ENCODE data around the gene PRSS33.

DNA sequence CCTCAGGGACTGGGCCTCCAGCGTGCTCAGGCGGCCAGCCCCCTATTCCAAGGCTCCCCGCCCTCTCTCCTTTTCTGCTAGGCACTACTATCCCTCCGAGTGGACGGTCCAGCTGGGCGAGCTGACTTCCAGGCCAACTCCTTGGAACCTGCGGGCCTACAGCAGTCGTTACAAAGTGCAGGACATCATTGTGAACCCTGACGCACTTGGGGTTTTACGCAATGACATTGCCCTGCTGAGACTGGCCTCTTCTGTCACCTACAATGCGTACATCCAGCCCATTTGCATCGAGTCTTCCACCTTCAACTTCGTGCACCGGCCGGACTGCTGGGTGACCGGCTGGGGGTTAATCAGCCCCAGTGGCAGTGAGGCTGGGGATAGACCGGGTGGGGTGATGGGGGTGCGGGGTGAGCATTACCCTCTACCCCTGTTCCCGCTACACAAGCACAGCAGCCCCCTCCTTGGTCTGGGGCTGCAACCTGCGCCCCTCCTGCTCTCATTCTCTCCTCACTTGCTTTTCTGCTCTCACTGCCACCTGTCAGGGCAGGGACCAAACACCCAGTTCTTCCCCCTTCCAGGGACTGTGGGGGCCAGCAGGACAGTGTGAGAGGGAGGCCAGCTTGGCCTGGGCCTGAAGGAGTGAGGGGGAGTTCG is 12.0 kb upstream of the PRSS33 start:
- TF ChIP-seq, protein P1, sequence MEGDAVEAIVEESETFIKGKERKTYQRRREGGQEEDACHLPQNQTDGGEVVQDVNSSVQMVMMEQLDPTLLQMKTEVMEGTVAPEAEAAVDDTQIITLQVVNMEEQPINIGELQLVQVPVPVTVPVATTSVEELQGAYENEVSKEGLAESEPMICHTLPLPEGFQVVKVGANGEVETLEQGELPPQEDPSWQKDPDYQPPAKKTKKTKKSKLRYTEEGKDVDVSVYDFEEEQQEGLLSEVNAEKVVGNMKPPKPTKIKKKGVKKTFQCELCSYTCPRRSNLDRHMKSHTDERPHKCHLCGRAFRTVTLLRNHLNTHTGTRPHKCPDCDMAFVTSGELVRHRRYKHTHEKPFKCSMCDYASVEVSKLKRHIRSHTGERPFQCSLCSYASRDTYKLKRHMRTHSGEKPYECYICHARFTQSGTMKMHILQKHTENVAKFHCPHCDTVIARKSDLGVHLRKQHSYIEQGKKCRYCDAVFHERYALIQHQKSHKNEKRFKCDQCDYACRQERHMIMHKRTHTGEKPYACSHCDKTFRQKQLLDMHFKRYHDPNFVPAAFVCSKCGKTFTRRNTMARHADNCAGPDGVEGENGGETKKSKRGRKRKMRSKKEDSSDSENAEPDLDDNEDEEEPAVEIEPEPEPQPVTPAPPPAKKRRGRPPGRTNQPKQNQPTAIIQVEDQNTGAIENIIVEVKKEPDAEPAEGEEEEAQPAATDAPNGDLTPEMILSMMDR (IDR thresholded peaks at IDR 0.05 in 8 of 11, conservative IDR thresholded peaks at IDR 0.05 in 3 of 11) = no peak
- TF ChIP-seq POLR2A (IDR thresholded peaks at IDR 0.05) = no peak

Data from spleen (tissue), 7 donors.